SK-N-SH (cell line): ENCODE data around the gene IRF2BP1. TPM values are rescaled to one million over a fixed set of nuclear protein-coding genes. Genes with fewer than 3 reads are reported as not detected.
A peak's percentile ranks its signal among the peaks of the same experiment; 100 is the strongest.

Experiments
- CTCF ChIA-PET: fragments of 300-600, 350-600 bp; formaldehyde crosslinking; extraction: SDS; loops from one replicate; lab custom pipeline; 2021; lab: Yijun Ruan, JAX
- POLR2A ChIA-PET: fragments of 350-600 bp; sonication (Branson Sonifier 250); formaldehyde crosslinking; extraction: SDS; loops from one replicate; lab custom pipeline; 2020; ENCODE audit warnings: antibody characterized with exemption, inconsistent platforms; lab: Yijun Ruan, JAX
- DNase-seq: peaks from one replicate; pipeline ENCODE4 v3.0.0; 2012
- H2AFZ ChIP-seq: fragments of 200-600 bp; sonication (generic); 2 replicates; pipeline ENCODE4 v1.8.1; 2016; ENCODE audit warnings: antibody characterized with exemption, mild to moderate bottlenecking, low read depth
- H3F3A ChIP-seq: fragments of 200-600 bp; sonication (generic); replicated peaks from 2 replicates; pipeline ENCODE3; 2016; ENCODE audit warnings: antibody characterized with exemption, mild to moderate bottlenecking; ENCODE audit not compliant: insufficient read depth
- H3K27ac ChIP-seq, 2 experiments: fragments of 200-500 bp in 1 of 2; fragments of 200-600 bp in 1 of 2; sonication (Bioruptor generic) in 1 of 2; sonication (generic), shearing (Covaris generic) in 1 of 2; 2 replicates each; pipeline versions ENCODE4 v1.5.1 to v1.6.1; 2014 to 2016; ENCODE audit warnings: low read depth in 2 of 2, inconsistent platforms in 1 of 2, low read length in 1 of 2, mild to moderate bottlenecking in 1 of 2, mixed read lengths in 1 of 2
- H3K27me3 ChIP-seq: fragments of 200-600 bp; sonication (generic), shearing (Covaris generic); 2 replicates; pipeline ENCODE4 v1.6.1; 2016; ENCODE audit warnings: mixed run types; ENCODE audit not compliant: insufficient read depth
- H3K36me3 ChIP-seq, 2 experiments: fragments of 200-500 bp in 1 of 2; fragments of 200-600 bp in 1 of 2; sonication (Bioruptor generic) in 1 of 2; sonication (generic) in 1 of 2; replicated peaks in 1 of 2; 2 replicates each; pipeline versions ENCODE3 to v1.5.1; 2014 to 2016; ENCODE audit warnings: low read length in 1 of 2, mild to moderate bottlenecking in 1 of 2; ENCODE audit not compliant: insufficient read depth in 2 of 2, control insufficient read depth in 1 of 2
- H3K4me1 ChIP-seq, 2 experiments: fragments of 200-500 bp in 1 of 2; fragments of 200-600 bp in 1 of 2; sonication (Bioruptor generic) in 1 of 2; sonication (generic), shearing (Covaris generic) in 1 of 2; 2 replicates each; pipeline versions ENCODE4 v1.5.1 to v1.6.1; 2014 to 2016; ENCODE audit warnings: low read depth in 1 of 2, low read length in 1 of 2, mixed run types in 1 of 2; ENCODE audit not compliant: insufficient read depth in 2 of 2, control insufficient read depth in 1 of 2
- H3K4me2 ChIP-seq: fragments of 200-600 bp; sonication (generic), shearing (Covaris generic); 2 replicates; pipeline ENCODE4 v1.6.1; 2017; ENCODE audit warnings: mixed run types
- H3K4me3 ChIP-seq, 2 experiments: fragments of 200-500 bp in 1 of 2; fragments of 200-600 bp in 1 of 2; sonication (Bioruptor generic) in 1 of 2; sonication (generic), shearing (Covaris generic) in 1 of 2; 2 replicates each; pipeline versions ENCODE4 v1.5.1 to v1.8.1; 2014 to 2016; ENCODE audit warnings: low read depth in 2 of 2, inconsistent platforms in 1 of 2, low read length in 1 of 2, mild to moderate bottlenecking in 1 of 2, mixed read lengths in 1 of 2, moderate library complexity in 1 of 2
- H3K79me2 ChIP-seq: fragments of 200-600 bp; sonication (generic); 2 replicates; pipeline ENCODE4 v1.8.1; 2017; ENCODE audit warnings: mild to moderate bottlenecking; ENCODE audit not compliant: insufficient read depth
- H3K9ac ChIP-seq: fragments of 200-600 bp; sonication (generic); 2 replicates; pipeline ENCODE4 v1.6.1; 2017; ENCODE audit warnings: mixed run types
- H3K9me2 ChIP-seq: fragments of 200-600 bp; sonication (generic); 2 replicates; pipeline ENCODE4 v1.6.1; 2017; ENCODE audit warnings: mixed run types
- H3K9me3 ChIP-seq: fragments of 200-600 bp; sonication (generic); 2 replicates; pipeline ENCODE4 v1.6.1; 2017; ENCODE audit warnings: mixed run types, mild to moderate bottlenecking, moderate library complexity
- H4K20me1 ChIP-seq: fragments of 200-600 bp; sonication (generic); 2 replicates; pipeline ENCODE4 v1.6.1; 2017; ENCODE audit warnings: mild to moderate bottlenecking, mixed run types; ENCODE audit not compliant: insufficient read depth
- CTCF ChIP-seq: fragments of 200-600 bp; sonication (generic); IDR thresholded peaks from 2 replicates; pipeline ENCODE4 v1.6.1; 2017; ENCODE audit warnings: antibody characterized with exemption, mild to moderate bottlenecking, moderate library complexity
- ELF1 ChIP-seq: IDR thresholded peaks from 2 replicates; pipeline ENCODE4 v1.4.0; 2012
- EP300 ChIP-seq, 2 experiments: IDR thresholded peaks; 2 replicates each; pipeline versions ENCODE4 v1.4.0 to v1.6.1; 2012; ENCODE audit warnings: borderline replicate concordance in 1 of 2, low read depth in 1 of 2, low read length in 1 of 2
- FOSL2 ChIP-seq: IDR thresholded peaks from 2 replicates; pipeline ENCODE4 v1.4.0; 2012; ENCODE audit warnings: low read depth, mild to moderate bottlenecking, moderate library complexity, borderline replicate concordance
- FOXM1 ChIP-seq: IDR thresholded peaks from 2 replicates; pipeline ENCODE4 v1.4.0; 2012; ENCODE audit warnings: low read depth, mild to moderate bottlenecking
- IRF3 ChIP-seq: fragments of 150-350 bp; IDR thresholded peaks from 2 replicates; pipeline ENCODE4 v1.6.1; 2016; ENCODE audit warnings: mild to moderate bottlenecking, low read depth, low read length
- MAX ChIP-seq: IDR thresholded peaks from 2 replicates; pipeline ENCODE4 v1.4.0; 2012; ENCODE audit warnings: low read depth
- MXI1 ChIP-seq: IDR thresholded peaks from 2 replicates; pipeline ENCODE4 v1.6.1; 2012; ENCODE audit warnings: mild to moderate bottlenecking, low read depth, low read length, improper control_type of control experiment
- NRF1 ChIP-seq: IDR thresholded peaks from 2 replicates; pipeline ENCODE4 v1.6.1; 2012; ENCODE audit warnings: low read depth, mild to moderate bottlenecking, low read length
- PBX3 ChIP-seq: IDR thresholded peaks from 2 replicates; pipeline ENCODE4; 2012
- POLR2AphosphoS5 ChIP-seq: IDR thresholded peaks from 2 replicates; pipeline ENCODE4 v1.6.1; 2012; ENCODE audit warnings: low read depth, low read length
- RAD21 ChIP-seq: IDR thresholded peaks from 2 replicates; pipeline ENCODE4 v1.6.1; 2012; ENCODE audit warnings: mild to moderate bottlenecking, low read length
- SMC3 ChIP-seq: IDR thresholded peaks from 2 replicates; pipeline ENCODE4 v1.6.1; 2012; ENCODE audit warnings: low read depth, low read length, improper control_type of control experiment
- TAF1 ChIP-seq: IDR thresholded peaks from 2 replicates; pipeline ENCODE4 v1.6.1; 2012; ENCODE audit warnings: low read depth, mild to moderate bottlenecking, low read length, moderate library complexity, borderline replicate concordance
- TCF12 ChIP-seq: IDR thresholded peaks from 2 replicates; pipeline ENCODE4 v1.4.0; 2012
- TEAD4 ChIP-seq: IDR thresholded peaks from 2 replicates; pipeline ENCODE4 v1.4.0; 2012; ENCODE audit warnings: mild to moderate bottlenecking, borderline replicate concordance; ENCODE audit not compliant: insufficient read depth
- USF1 ChIP-seq: IDR thresholded peaks from 2 replicates; pipeline ENCODE4 v1.4.0; 2012; ENCODE audit warnings: low read depth, borderline replicate concordance
- WGBS: methylation state at CpG from one replicate; pipeline ENCODE4 v1.1.6; 2017; ENCODE audit warnings: low lambda C conversion rate; 5-methylcytosine and 5-hydroxymethylcytosine counted together
- polyA plus RNA-seq, 3 experiments: library from polyadenylated mRNA; depleted of rRNA; stranded (reverse); fragments of >200 nt; gene quantifications; 2 replicates each; pipeline ENCODE4 v1.2.3, GENCODE V29; 2012

The IRF2BP1 gene
- polyA plus RNA-seq, 1 of the 3 experiments (the other 2 are of a cell fraction), result 16.8 TPM

- Histone ChIP-seq H3K9ac (no peak within 1 kb of the TSS), H4K20me1 (no peaks in the 10 kb centered on the region), H3K9me3 (no peaks in the 10 kb centered on the region), H2AFZ (no peak within 1 kb of the TSS), H3F3A (peaks cover 4% of the 10 kb centered on the region), H3K9me2 (no peaks in the 10 kb centered on the region)
- no peak for DNase-seq
- WGBS, result 59% methylated on average over 36 of the region's 44 CpGs
- peak; percentile 24 for TF ChIP-seq RAD21
- no peak for TF ChIP-seq MAX
- TF ChIP-seq ELF1, result no peak
- TF ChIP-seq CTCF, result peak; percentile 29
- TF ChIP-seq, all 33 proteins: peak for 2
- no peak within 1 kb of the TSS for H3K27ac ChIP-seq
- no peaks in the 10 kb centered on the region for H3K4me1 ChIP-seq
- POLR2A ChIA-PET, result no interaction called here
- CTCF ChIA-PET, result interaction anchor here (1.1 kb wide), 1 partner anchor 11 kb away, joined by 3 read pairs; no protein-coding TSS in a partner anchor
- H3K36me3 ChIP-seq, result no peaks in the 10 kb centered on the region
- H3K4me3 ChIP-seq, result no peak within 1 kb of the TSS
- H3K79me2 ChIP-seq, result no peaks in the 10 kb centered on the region
- no peak within 1 kb of the TSS for H3K4me2 ChIP-seq
- H3K27me3 ChIP-seq, result no peaks in the 10 kb centered on the region
Measured at GRCh38 chr19:45913874-45914830, 28.2 kb upstream of the IRF2BP1 start, which contains the start of gene NANOS2. Gene NANOS2 (minus strand): TSS chr19:45914778. CDS start chr19:45914693, 85 bp downstream.

- no peaks in the 10 kb centered on the region for H3K4me1 ChIP-seq
- H3K27me3 ChIP-seq, result no peaks in the 10 kb centered on the region
- no peak overlapping the region for H3K9ac ChIP-seq
- no peak for DNase-seq
- H3K9me2 ChIP-seq, result no peaks in the 10 kb centered on the region
- no peaks in the 10 kb centered on the region for H3K9me3 ChIP-seq
- ChIA-PET CTCF (interaction anchor here (1.2 kb wide), 1 partner anchor 25 kb away, joined by 3 read pairs; the partner anchor contains the start of gene IRF2BP1), POLR2A (no interaction called here)
- H3K4me3 ChIP-seq, result no peak overlapping the region
- WGBS, result 67% methylated on average over 8 of the region's 8 CpGs
- no peaks in the 10 kb centered on the region for H3K79me2 ChIP-seq
- no peaks in the 10 kb centered on the region for H3F3A ChIP-seq
- no peak overlapping the region for H3K4me2 ChIP-seq
- H2AFZ ChIP-seq, result no peak overlapping the region
- TF ChIP-seq FOSL2, result no peak
- TF ChIP-seq IRF3, result no peak
- TF ChIP-seq RAD21, result no peak
- no peak for TF ChIP-seq MAX
- TF ChIP-seq EP300 (IDR thresholded peaks at IDR 0.05; ENCODE audit: borderline replicate concordance in 1 of 2, low read depth in 1 of 2, low read length in 1 of 2), result no peak
- no peak for TF ChIP-seq USF1
- no peak for TF ChIP-seq PBX3
- no peak for TF ChIP-seq TCF12
- TF ChIP-seq POLR2AphosphoS5, result no peak
- TF ChIP-seq FOXM1, result no peak
- TF ChIP-seq ELF1, result no peak
- TF ChIP-seq TAF1, result no peak
- TF ChIP-seq NRF1, result no peak
- no peak for TF ChIP-seq SMC3
- no peak for TF ChIP-seq TEAD4
- TF ChIP-seq MXI1, result no peak
- no peak overlapping the region for H3K27ac ChIP-seq
- no peaks in the 10 kb centered on the region for H4K20me1 ChIP-seq
- no peaks in the 10 kb centered on the region for H3K36me3 ChIP-seq
Measured at GRCh38 chr19:45911291-45911690, 25.4 kb upstream of the IRF2BP1 start.
